Glutamatergic neuron (in vitro differentiated cells): ENCODE data around the gene EFCAB6. TPM values are rescaled to one million over a fixed set of nuclear protein-coding genes. Genes with fewer than 3 reads are reported as not detected.

Source experiments
- DNase-seq: peaks from one replicate; pipeline ENCODE4 v3.0.0; 2022
- H3K27ac Mint-ChIP-seq: one replicate; pipeline ENCODE4 v1.8.0; 2020; ENCODE audit warnings: mild to moderate bottlenecking, mixed read lengths, inconsistent platforms; ENCODE audit not compliant: unreplicated experiment
- H3K27me3 Mint-ChIP-seq: one replicate; pipeline ENCODE4 v1.8.0; 2020; ENCODE audit warnings: mild to moderate bottlenecking, moderate library complexity, mixed read lengths, inconsistent platforms; ENCODE audit not compliant: unreplicated experiment
- H3K36me3 Mint-ChIP-seq: one replicate; pipeline ENCODE4 v1.8.0; 2020; ENCODE audit warnings: mild to moderate bottlenecking, mixed read lengths, inconsistent platforms; ENCODE audit not compliant: unreplicated experiment
- H3K4me1 Mint-ChIP-seq: one replicate; pipeline ENCODE4 v1.8.0; 2020; ENCODE audit warnings: mild to moderate bottlenecking, low read depth, mixed read lengths, inconsistent platforms; ENCODE audit not compliant: unreplicated experiment
- H3K4me3 Mint-ChIP-seq: one replicate; pipeline ENCODE4 v1.8.0; 2020; ENCODE audit warnings: mild to moderate bottlenecking, mixed read lengths, inconsistent platforms; ENCODE audit not compliant: unreplicated experiment
- H3K9me3 Mint-ChIP-seq: one replicate; pipeline ENCODE4 v1.8.0; 2020; ENCODE audit warnings: mild to moderate bottlenecking, moderate library complexity, mixed read lengths, inconsistent platforms; ENCODE audit not compliant: unreplicated experiment
- CTCF ChIP-seq: fragments of 200-600 bp; sonication (generic); IDR thresholded peaks from one replicate; pipeline ENCODE4 v1.5.0; 2021; ENCODE audit not compliant: partially characterized antibody, unreplicated experiment
- total RNA-seq: library from RNA; stranded (reverse); fragmentation: NEBNext Ultra II Directional; extraction: Animal tissue kit (Norgen Biotek cat#: 25700); gene quantifications from one replicate; pipeline ENCODE4 v1.2.1, GENCODE V29; 2021; ENCODE audit not compliant: unreplicated experiment

The EFCAB6 gene
- total RNA-seq, 1 donor from 2014 or later = 0.96 TPM

- no peaks in the 10 kb centered on the region for H3K36me3 Mint-ChIP-seq
- H3K4me3 Mint-ChIP-seq = no peak overlapping the region
- H3K27ac Mint-ChIP-seq = no peak overlapping the region
- DNase-seq = no peak
- H3K9me3 Mint-ChIP-seq = no peaks in the 10 kb centered on the region
- no peaks in the 10 kb centered on the region for H3K4me1 Mint-ChIP-seq
- no peaks in the 10 kb centered on the region for H3K27me3 Mint-ChIP-seq
- TF ChIP-seq CTCF = no peak
Measured at GRCh38 chr22:43711681-43712080, 100.4 kb downstream of the EFCAB6 start.

- Mint-ChIP-seq H3K36me3 (no peaks in the 10 kb centered on the region), H3K4me3 (no peak overlapping the region), H3K27me3 (no peaks in the 10 kb centered on the region), H3K9me3 (peaks cover 2% of the 10 kb centered on the region), H3K4me1 (no peaks in the 10 kb centered on the region), H3K27ac (no peak overlapping the region)
- TF ChIP-seq CTCF = no peak
- no peak for DNase-seq
Measured at GRCh38 chr22:43707648-43708047, 104.5 kb downstream of the EFCAB6 start.

- H3K27ac Mint-ChIP-seq = no peak overlapping the region
- no peaks in the 10 kb centered on the region for H3K27me3 Mint-ChIP-seq
- DNase-seq = no peak
- no peak for TF ChIP-seq CTCF
- no peaks in the 10 kb centered on the region for H3K36me3 Mint-ChIP-seq
- H3K4me1 Mint-ChIP-seq = no peaks in the 10 kb centered on the region
- no peak overlapping the region for H3K4me3 Mint-ChIP-seq
- peaks cover 2% of the 10 kb centered on the region for H3K9me3 Mint-ChIP-seq
Measured at GRCh38 chr22:43706571-43707328, 105.4 kb downstream of the EFCAB6 start.

GRCh38 chr22:43706151-43706550, 106.0 kb downstream of the EFCAB6 start:
- no peak overlapping the region for H3K4me3 Mint-ChIP-seq
- no peaks in the 10 kb centered on the region for H3K4me1 Mint-ChIP-seq
- H3K27me3 Mint-ChIP-seq = no peaks in the 10 kb centered on the region
- TF ChIP-seq CTCF = no peak
- no peaks in the 10 kb centered on the region for H3K36me3 Mint-ChIP-seq
- no peak overlapping the region for H3K27ac Mint-ChIP-seq
- no peak for DNase-seq
- peaks cover 2% of the 10 kb centered on the region for H3K9me3 Mint-ChIP-seq

GRCh38 chr22:43704051-43704450, 108.1 kb downstream of the EFCAB6 start:
- Mint-ChIP-seq H3K4me3 (no peak overlapping the region), H3K4me1 (no peaks in the 10 kb centered on the region), H3K9me3 (peaks cover 2% of the 10 kb centered on the region), H3K27me3 (no peaks in the 10 kb centered on the region), H3K36me3 (no peaks in the 10 kb centered on the region), H3K27ac (no peak overlapping the region)
- no peak for TF ChIP-seq CTCF
- no peak for DNase-seq
